Mammary epithelial cell (primary cell): Measurements from ENCODE around the gene DRAXIN.

Experiments used
- EZH2 ChIP-seq: IDR thresholded peaks from 2 replicates; pipeline ENCODE4 v1.6.1; 2012; ENCODE audit warnings: low read length, inconsistent platforms, borderline replicate concordance
- TF ChIP-seq, protein P1 (sequence below), 2 donors: IDR thresholded peaks in 1 of 2; conservative IDR thresholded peaks in 1 of 2; 2 replicates each; pipeline ENCODE4 v1.5.1; 2011 to 2012; ENCODE audit warnings: inconsistent platforms in 2 of 2, low read length in 2 of 2, mild to moderate bottlenecking in 2 of 2, control low read depth in 1 of 2, low read depth in 1 of 2; ENCODE audit not compliant: insufficient read depth in 1 of 2; ENCODE audit errors: extremely low read depth in 1 of 2

- TF ChIP-seq, protein P1, sequence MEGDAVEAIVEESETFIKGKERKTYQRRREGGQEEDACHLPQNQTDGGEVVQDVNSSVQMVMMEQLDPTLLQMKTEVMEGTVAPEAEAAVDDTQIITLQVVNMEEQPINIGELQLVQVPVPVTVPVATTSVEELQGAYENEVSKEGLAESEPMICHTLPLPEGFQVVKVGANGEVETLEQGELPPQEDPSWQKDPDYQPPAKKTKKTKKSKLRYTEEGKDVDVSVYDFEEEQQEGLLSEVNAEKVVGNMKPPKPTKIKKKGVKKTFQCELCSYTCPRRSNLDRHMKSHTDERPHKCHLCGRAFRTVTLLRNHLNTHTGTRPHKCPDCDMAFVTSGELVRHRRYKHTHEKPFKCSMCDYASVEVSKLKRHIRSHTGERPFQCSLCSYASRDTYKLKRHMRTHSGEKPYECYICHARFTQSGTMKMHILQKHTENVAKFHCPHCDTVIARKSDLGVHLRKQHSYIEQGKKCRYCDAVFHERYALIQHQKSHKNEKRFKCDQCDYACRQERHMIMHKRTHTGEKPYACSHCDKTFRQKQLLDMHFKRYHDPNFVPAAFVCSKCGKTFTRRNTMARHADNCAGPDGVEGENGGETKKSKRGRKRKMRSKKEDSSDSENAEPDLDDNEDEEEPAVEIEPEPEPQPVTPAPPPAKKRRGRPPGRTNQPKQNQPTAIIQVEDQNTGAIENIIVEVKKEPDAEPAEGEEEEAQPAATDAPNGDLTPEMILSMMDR (conservative IDR thresholded peaks at IDR 0.05 in 1 of 2, IDR thresholded peaks at IDR 0.05 in 1 of 2; ENCODE audit: extremely low read depth in 1 of 2, insufficient read depth in 1 of 2, low read depth in 1 of 2, low read length in 2 of 2) = no peak
- TF ChIP-seq EZH2 = no peak
Observed at GRCh38 chr1:11646317-11646716, 45.2 kb upstream of the DRAXIN start.
